Gastroesophageal sphincter (tissue), 4 donors: ENCODE measurements around the gene CRHR2. TPM values are rescaled to one million over a fixed set of nuclear protein-coding genes. Genes with fewer than 3 reads are reported as not detected.

Source experiments
- ATAC-seq: fragments of 150-250 bp; one replicate; pipeline ENCODE4 v1.9.1; 2016; ENCODE audit warnings: mild to moderate bottlenecking, moderate library complexity
- H3K27ac ChIP-seq, 4 donors: fragments of 200-600 bp; sonication (generic) in 3 of 4; 1 replicate in 3 of 4; 2 replicates in 1 of 4; pipeline ENCODE4 v1.5.1; 2016 to 2019
- H3K27me3 ChIP-seq: fragments of 200-600 bp; sonication (generic); one replicate; pipeline ENCODE4 v1.5.1; 2019
- H3K36me3 ChIP-seq, 2 donors: fragments of 200-600 bp; sonication (generic); one replicate each; pipeline ENCODE4 v1.5.1; 2019; ENCODE audit warnings: control low read depth in 1 of 2
- H3K4me1 ChIP-seq, 3 donors: fragments of 200-600 bp; sonication (generic); 1 replicate in 2 of 3; 2 replicates in 1 of 3; pipeline ENCODE4 v1.5.1; 2016 to 2019; ENCODE audit warnings: control low read depth in 2 of 3
- H3K4me3 ChIP-seq, 2 donors: fragments of 200-600 bp; sonication (generic); one replicate each; pipeline ENCODE4 v1.5.1; 2019; ENCODE audit warnings: mild to moderate bottlenecking in 1 of 2, moderate library complexity in 1 of 2
- H3K9me3 ChIP-seq, 3 donors: fragments of 200-600 bp; sonication (generic); one replicate each; pipeline ENCODE4 v1.5.1; 2017 to 2019; ENCODE audit warnings: control low read depth in 2 of 3
- CTCF ChIP-seq, 4 experiments: fragments of 200-600 bp in 2 of 4; fragments of 450-650 bp in 2 of 4; sonication (generic) in 1 of 4; IDR thresholded peaks; one replicate each; pipeline ENCODE4 v1.5.1; 2017 to 2019; ENCODE audit warnings: antibody characterized with exemption in 4 of 4, mild to moderate bottlenecking in 2 of 4, moderate library complexity in 2 of 4
- EP300 ChIP-seq: sonication (generic); formaldehyde crosslinking; IDR thresholded peaks from one replicate; pipeline ENCODE4 v1.6.1; 2017; ENCODE audit warnings: antibody characterized with exemption, mild to moderate bottlenecking
- POLR2A ChIP-seq, 2 donors: fragments of 450-650 bp; IDR thresholded peaks; one replicate each; pipeline ENCODE4 v1.6.1; 2017; ENCODE audit warnings: antibody characterized with exemption in 2 of 2, mild to moderate bottlenecking in 2 of 2, moderate library complexity in 1 of 2
- POLR2AphosphoS5 ChIP-seq: sonication (generic); formaldehyde crosslinking; IDR thresholded peaks from one replicate; pipeline ENCODE4 v1.6.1; 2017; ENCODE audit warnings: antibody characterized with exemption
- WGBS, 2 donors: methylation state at CpG; one replicate each; pipeline ENCODE4 v1.1.5; 2018; ENCODE audit warnings: low coverage in 1 of 2; 5-methylcytosine and 5-hydroxymethylcytosine counted together
- total RNA-seq, 4 donors: library from RNA; depleted of rRNA; stranded (reverse); fragments of >200 nt; gene quantifications; one replicate each; pipeline ENCODE4 v1.1.0, GENCODE V29; 2016

The CRHR2 gene
- total RNA-seq = under 1 TPM in 3 of 4 donors, not detected in 1; 0.15 to 0.77 (median 0.47) TPM

GRCh38 chr7:30682212-30683083 is at the start of gene CRHR2:
Gene CRHR2, minus strand, starts transcription at chr7:30682456. Its CDS starts 176 bp downstream, at chr7:30682280.
- ATAC-seq = peak; percentile 66
- no peaks in the 10 kb centered on the region for H3K9me3 ChIP-seq
- H3K27me3 ChIP-seq = peaks cover 78% of the 10 kb centered on the region
- H3K4me1 ChIP-seq = peaks cover 0 to 18% (median 10%) of the 10 kb centered on the region in 3 donors
- TF ChIP-seq POLR2AphosphoS5 (no peak), CTCF (IDR thresholded peaks at IDR 0.05) (peak in 3 of 4 experiments; percentile 22 to 76 (median 41))
- WGBS, 2 donors = 20 to 35% methylated on average over 1 to 3 of the region's 67 CpGs
- no peaks in the 10 kb centered on the region for H3K36me3 ChIP-seq
- H3K27ac ChIP-seq = peak within 1 kb of the TSS in 1 of 4 donors; percentile 21
- H3K4me3 ChIP-seq = peak within 1 kb of the TSS; percentile 29 to 58

- ATAC-seq = no peak
- Histone ChIP-seq H3K4me3 (no peak overlapping the region), H3K4me1 (no peaks in the 10 kb centered on the region), H3K36me3 (no peaks in the 10 kb centered on the region), H3K27me3 (peaks cover 22% of the 10 kb centered on the region), H3K27ac (no peak overlapping the region), H3K9me3 (no peaks in the 10 kb centered on the region)
- 64 to 68% methylated on average over 6 to 7 of the region's 11 CpGs for WGBS, 2 donors
- no peak for TF ChIP-seq EP300
- TF ChIP-seq POLR2AphosphoS5 = no peak
- TF ChIP-seq POLR2A (IDR thresholded peaks at IDR 0.05) = no peak
- TF ChIP-seq CTCF (IDR thresholded peaks at IDR 0.05) = no peak
These were observed 49.3 kb upstream of the CRHR2 start for GRCh38 chr7:30731581-30731980.

GRCh38 chr7:30730996-30731395 is 48.7 kb upstream of the CRHR2 start:
- Histone ChIP-seq H3K27ac (no peak overlapping the region), H3K36me3 (no peaks in the 10 kb centered on the region), H3K4me3 (no peak overlapping the region), H3K27me3 (peaks cover 22% of the 10 kb centered on the region), H3K4me1 (no peaks in the 10 kb centered on the region), H3K9me3 (no peaks in the 10 kb centered on the region)
- no peak for ATAC-seq
- TF ChIP-seq EP300 = no peak
- no peak for TF ChIP-seq POLR2AphosphoS5
- TF ChIP-seq CTCF (IDR thresholded peaks at IDR 0.05) = no peak
- no peak for TF ChIP-seq POLR2A (IDR thresholded peaks at IDR 0.05)
- 83% methylated on average over 1 of the region's 4 CpGs; no CpG with 5 or more reads in 1 of the 2 donors for WGBS, 2 donors

- Histone ChIP-seq H3K4me3 (no peak overlapping the region), H3K4me1 (no peaks in the 10 kb centered on the region), H3K27ac (no peak overlapping the region), H3K27me3 (peaks cover 22% of the 10 kb centered on the region), H3K36me3 (no peaks in the 10 kb centered on the region), H3K9me3 (no peaks in the 10 kb centered on the region)
- 100% methylated on average over 1 of the region's 2 CpGs; no CpG with 5 or more reads in 1 of the 2 donors for WGBS, 2 donors
- no peak for TF ChIP-seq EP300
- ATAC-seq = no peak
These were observed 47.8 kb upstream of the CRHR2 start for GRCh38 chr7:30730097-30730496.

GRCh38 chr7:30729642-30730041 is 47.4 kb upstream of the CRHR2 start:
- TF ChIP-seq POLR2AphosphoS5 (no peak), CTCF (IDR thresholded peaks at IDR 0.05) (no peak)
- H3K27me3 ChIP-seq = peaks cover 20% of the 10 kb centered on the region
- no peak overlapping the region for H3K4me3 ChIP-seq
- no peak for ATAC-seq
- H3K36me3 ChIP-seq = no peaks in the 10 kb centered on the region
- H3K27ac ChIP-seq = no peak overlapping the region
- 46 to 50% methylated on average over 2 of the region's 2 CpGs for WGBS, 2 donors
- H3K4me1 ChIP-seq = no peaks in the 10 kb centered on the region
- H3K9me3 ChIP-seq = no peaks in the 10 kb centered on the region
